ENCODE results near the gene RNF144A. TPM values are rescaled to one million over a fixed set of nuclear protein-coding genes. Genes with fewer than 3 reads are reported as not detected.

The RNF144A gene
- total RNA-seq, 1 donor from 2014 or later, result 0.35 TPM

DNA sequence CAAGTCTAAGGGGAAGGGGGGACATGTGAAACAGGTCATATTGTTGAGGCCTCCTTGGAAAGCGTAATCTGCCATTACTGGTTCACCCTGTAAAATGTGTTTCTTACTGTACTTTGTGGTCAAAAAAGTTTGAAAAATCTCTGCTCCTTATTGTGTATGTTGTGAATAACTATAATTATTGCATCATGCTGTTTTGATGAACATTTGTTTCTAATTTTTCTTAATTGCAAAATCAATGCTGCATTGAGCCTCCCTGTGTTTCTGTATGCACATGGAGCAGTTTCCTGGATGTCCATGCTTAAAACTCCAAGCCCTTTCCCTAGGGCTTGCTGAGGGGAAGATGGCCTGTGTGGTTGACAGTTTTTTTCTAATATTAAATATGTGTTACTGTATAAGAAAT lies 158.6 kb downstream of the RNF144A start:
- DNase-seq (ENCODE audit: low read depth), result no peak

DNA sequence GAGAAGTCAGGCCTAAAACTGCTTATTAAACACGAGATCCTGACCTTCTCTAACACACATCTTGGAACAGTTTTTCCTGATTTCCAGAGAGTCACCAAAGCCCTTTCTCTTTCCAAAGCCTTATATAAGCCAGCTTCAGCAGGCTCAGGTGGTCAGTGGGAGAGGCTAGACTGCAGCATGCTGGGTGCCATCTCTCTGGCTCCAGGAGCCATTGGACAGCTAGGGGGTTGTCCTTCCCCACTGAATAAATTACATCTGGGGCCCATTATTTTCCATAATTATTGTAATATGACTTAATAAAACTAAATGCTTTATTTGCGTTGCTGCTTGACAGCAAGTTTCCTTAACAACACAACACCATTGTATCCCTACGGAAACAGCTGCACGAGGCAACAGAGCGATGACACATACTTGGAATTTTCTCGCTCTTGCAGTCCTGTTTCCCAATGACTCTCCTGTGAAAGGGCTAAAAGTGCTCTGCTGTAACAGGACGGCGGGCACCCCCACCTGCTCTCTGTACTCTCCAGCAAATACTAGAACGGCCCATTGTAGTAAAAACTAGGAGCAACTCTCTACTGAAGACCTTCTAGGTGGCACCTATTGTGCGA lies 160.6 kb downstream of the RNF144A start:
- DNase-seq (ENCODE audit: low read depth), result no peak

DNA sequence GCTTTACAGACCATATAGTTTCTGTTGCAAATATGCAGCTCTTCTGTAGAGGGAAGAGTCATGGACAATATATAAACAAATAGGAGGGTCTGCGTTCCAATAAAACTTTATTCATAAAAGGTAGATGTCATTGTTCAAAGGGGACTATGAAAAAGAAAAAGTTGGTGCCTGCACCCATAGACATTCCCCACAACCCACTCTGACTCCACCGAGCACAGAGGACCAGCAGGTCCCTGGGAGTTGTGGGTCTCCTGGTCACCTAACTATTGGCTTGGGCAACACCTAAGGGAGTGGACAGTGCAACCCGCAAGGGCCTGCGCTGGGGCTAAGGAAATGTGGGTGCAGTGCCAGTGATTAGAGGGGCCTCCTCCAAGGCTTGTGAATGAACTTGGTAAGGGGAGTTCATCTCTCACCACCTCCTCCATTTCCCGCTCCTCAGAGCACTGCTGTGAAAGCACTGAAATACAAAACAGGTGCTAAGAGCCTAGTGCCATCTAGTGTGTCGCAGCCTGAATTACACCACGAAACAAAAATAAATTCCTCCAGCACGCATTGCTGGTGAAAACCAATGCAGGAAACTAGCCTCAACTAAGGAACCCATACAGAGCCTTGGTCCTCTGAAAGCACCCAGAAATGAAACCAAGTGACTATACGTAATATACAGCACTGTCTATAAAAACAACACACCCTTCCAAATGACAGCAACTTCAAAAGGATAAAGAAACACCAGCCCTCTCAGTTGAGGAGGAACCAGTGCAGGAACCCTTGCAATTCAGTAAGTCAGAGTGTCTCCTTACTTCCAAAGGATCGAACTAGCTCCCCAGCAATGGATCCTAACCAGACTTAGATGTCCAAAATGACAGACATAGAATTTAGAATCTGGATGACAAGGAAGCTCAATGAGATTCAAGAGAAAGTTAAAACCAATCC lies 166.6 kb downstream of the RNF144A start:
- no peak for DNase-seq (ENCODE audit: low read depth)

DNA sequence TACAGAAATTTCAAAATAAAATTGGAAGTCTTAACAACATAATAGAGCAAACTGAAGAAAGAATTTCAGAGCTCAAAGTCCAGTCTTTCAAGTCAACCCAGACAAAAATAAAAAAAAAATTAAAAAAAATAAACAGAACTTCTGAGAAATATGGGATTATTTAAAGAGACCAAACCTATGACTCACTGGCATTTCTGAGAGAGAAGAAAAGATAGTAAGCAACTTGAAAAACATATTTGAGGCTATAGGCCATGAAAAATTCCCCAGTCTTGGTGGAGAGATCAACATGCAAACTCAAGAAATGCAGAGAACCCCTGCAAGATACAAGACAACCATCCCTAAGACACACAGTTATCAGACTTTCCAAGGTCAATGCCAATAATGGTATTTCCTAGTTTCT lies 167.4 kb downstream of the RNF144A start:
- no peak for DNase-seq (ENCODE audit: low read depth)

DNA sequence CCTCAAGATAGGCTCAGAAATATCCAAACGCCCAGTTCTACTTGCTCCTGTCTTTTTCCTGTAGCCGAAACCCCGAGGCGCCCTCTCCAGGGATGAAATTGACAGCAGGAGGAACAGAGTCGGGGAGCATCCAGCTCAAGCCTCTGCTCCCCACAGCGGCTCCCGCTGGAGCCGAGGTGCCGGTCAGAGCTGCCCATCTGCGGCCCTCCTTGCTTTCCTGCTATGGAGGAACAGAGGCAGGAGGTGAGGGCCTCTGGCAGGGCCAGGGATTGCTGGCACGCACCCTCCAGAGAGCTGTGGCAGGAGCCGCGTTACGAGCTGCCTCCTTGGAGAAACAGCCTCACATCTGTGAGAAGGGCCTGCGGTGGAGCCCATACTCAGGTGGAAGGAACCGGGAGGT lies 172.1 kb downstream of the RNF144A start:
- DNase-seq (ENCODE audit: low read depth), result no peak

DNA sequence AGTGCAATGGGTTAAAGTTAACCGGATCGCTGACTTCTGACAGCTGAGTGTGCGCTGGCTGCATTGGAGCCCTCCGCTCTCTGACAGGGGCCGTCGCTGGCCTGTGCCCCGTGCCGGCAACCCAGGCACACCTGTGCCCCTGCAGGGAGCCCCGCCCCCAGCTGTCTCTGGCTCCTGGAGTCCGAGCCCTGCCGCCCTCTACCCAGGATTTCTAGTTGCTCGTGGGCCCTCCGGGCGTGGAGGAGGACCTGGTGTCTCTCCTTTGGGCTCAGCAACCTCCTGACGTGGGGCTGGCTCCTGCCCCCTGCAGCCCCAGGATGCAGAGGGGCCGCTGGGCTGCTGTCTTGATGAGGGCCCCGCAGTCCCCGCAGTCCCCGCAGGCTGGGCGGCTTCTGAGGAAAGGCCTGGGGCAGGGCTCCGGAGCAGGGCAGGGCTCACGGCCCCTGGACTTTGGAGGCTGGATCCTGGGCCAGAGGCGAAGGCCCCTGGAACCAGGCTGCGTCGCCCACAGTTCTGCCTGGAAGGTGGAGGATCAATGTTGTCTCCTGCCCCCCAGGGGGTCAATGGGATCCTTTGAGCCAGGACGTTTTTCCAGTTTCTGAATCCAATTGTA lies 172.8 kb downstream of the RNF144A start:
- no peak for DNase-seq (ENCODE audit: low read depth)

DNA sequence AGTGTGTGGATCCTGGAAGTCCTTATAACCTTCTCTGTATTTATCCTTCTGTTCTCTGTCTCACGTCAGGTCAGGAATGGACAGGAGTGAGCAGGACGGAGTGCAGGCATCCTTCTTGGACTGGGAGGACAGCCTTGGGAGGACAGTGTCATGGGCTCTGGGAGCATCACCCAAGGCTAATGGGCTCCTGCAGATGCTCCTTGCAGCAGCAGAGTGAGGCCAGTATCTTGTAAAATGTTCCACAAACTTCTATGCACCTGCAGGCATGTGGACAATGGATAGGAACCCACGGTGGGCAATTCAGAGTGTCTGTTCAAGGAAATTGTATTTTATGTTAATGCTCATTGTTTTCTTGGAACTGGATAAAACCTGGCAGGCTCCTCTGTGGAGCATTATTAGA lies 176.2 kb downstream of the RNF144A start:
- no peak for DNase-seq (ENCODE audit: low read depth)

Other genes with a start within 250 kb of the RNF144A start
- gene CMPK2, start 51.5 kb upstream of the RNF144A start, total RNA-seq, result 0.51 and 0.57 TPM in 2 replicates
- gene RSAD2, start 39.6 kb upstream of the RNF144A start, total RNA-seq, result not detected in 2 replicates